CMK (cell line): ENCODE measurements around the gene FOXI1.

Experiments
- DNase-seq: peaks from one replicate; pipeline ENCODE4 v3.0.0-alpha.2; 2010; ENCODE audit warnings: low read depth

The FOXI1 gene

GRCh38 chr5:170150713-170151096 lies 45.0 kb downstream of the FOXI1 start:
- DNase-seq = no peak

GRCh38 chr5:170151097-170151831 lies 45.6 kb downstream of the FOXI1 start:
- peak; percentile 9 for DNase-seq

- DNase-seq = no peak
These were observed 47.1 kb downstream of the FOXI1 start for GRCh38 chr5:170152767-170153166.

GRCh38 chr5:170154297-170154696 lies 48.6 kb downstream of the FOXI1 start:
- no peak for DNase-seq

- DNase-seq = no peak
These were observed 49.0 kb downstream of the FOXI1 start for GRCh38 chr5:170154744-170155143.

- no peak for DNase-seq
These were observed 50.1 kb downstream of the FOXI1 start for GRCh38 chr5:170155771-170156170.

- DNase-seq = no peak
These were observed 53.5 kb downstream of the FOXI1 start for GRCh38 chr5:170159101-170159698.
